Measurements from ENCODE around the gene SELENON.

GRCh38 chr1:25809283-25809926, 9.4 kb downstream of the SELENON start:
- no peak for TF ChIP-seq ZFP36 (IDR thresholded peaks at IDR 0.05; ENCODE audit: borderline replicate concordance, partially characterized antibody)
- no peak for TF ChIP-seq JUNB (IDR thresholded peaks at IDR 0.05)
